ENCODE measurements around the gene SMARCC1. TPM values are rescaled to one million over a fixed set of nuclear protein-coding genes. Genes with fewer than 3 reads are reported as not detected.

The SMARCC1 gene
- total and polyA plus RNA-seq, 2 donors from 2014 or later = 11.6 to 80.4 TPM

GRCh38 chr3:47636225-47636624, 145.5 kb downstream of the SMARCC1 start:
- DNase-seq = no peak
- no peak for TF ChIP-seq CTCF (IDR thresholded peaks at IDR 0.05; ENCODE audit: borderline replicate concordance, extremely low read depth, insufficient read depth)
- Histone ChIP-seq H3K4me3 (ENCODE audit: low read length in 3 of 3) (no peak overlapping the region), H3K9ac (ENCODE audit: low read length in 3 of 3) (no peak overlapping the region), H3K36me3 (ENCODE audit: control insufficient read depth in 2 of 3, insufficient read depth in 3 of 3, low read length in 3 of 3) (peaks cover 3 to 32% (median 13%) of the 10 kb centered on the region in 3 donors), H3K27ac (ENCODE audit: low read depth in 2 of 2, low read length in 2 of 2) (no peak overlapping the region), H3K27me3 (ENCODE audit: control insufficient read depth, insufficient read depth, low read length) (no peaks in the 10 kb centered on the region), H3K9me3 (ENCODE audit: control insufficient read depth in 2 of 3, insufficient read depth in 1 of 3, low read length in 3 of 3) (no peaks in the 10 kb centered on the region), H3K4me1 (ENCODE audit: control insufficient read depth in 2 of 3, insufficient read depth in 2 of 3, low read depth in 1 of 3, low read length in 3 of 3) (no peaks in the 10 kb centered on the region)
- intact Hi-C loops (cut with DNase I) = no loop called here
- no peak for FAIRE-seq

DNA sequence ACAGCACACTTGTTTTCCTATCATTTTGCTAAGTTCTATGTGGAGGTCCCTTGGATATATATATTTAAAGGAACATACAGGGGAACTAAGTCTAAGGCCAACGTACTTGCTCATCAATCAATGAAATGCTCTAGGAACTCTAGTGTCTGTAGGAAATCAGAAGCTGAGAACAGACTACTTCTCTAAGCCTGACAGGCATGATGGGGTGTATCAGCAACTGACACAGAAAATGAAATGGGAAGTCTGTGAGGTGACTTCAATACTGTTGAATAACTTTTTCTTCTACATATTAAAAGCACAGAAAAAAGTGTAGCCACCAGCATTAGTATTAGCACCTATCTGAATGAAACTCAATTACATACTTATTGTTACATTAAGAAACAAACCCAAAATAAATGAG, 146.2 kb downstream of the SMARCC1 start:
- FAIRE-seq (no peak), DNase-seq (no peak)
- no peaks in the 10 kb centered on the region for H3K27me3 ChIP-seq (ENCODE audit: control insufficient read depth, insufficient read depth, low read length)
- TF ChIP-seq CTCF (IDR thresholded peaks at IDR 0.05; ENCODE audit: borderline replicate concordance, extremely low read depth, insufficient read depth) = no peak
- intact Hi-C loops (cut with DNase I) = no loop called here
- no peaks in the 10 kb centered on the region for H3K4me1 ChIP-seq (ENCODE audit: control insufficient read depth in 2 of 3, insufficient read depth in 2 of 3, low read depth in 1 of 3, low read length in 3 of 3)
- H3K9me3 ChIP-seq (ENCODE audit: control insufficient read depth in 2 of 3, insufficient read depth in 1 of 3, low read length in 3 of 3) = no peaks in the 10 kb centered on the region
- H3K36me3 ChIP-seq (ENCODE audit: control insufficient read depth in 2 of 3, insufficient read depth in 3 of 3, low read length in 3 of 3) = peaks cover 8 to 38% (median 19%) of the 10 kb centered on the region in 3 donors
- H3K9ac ChIP-seq (ENCODE audit: low read length in 3 of 3) = no peak overlapping the region
- H3K4me3 ChIP-seq (ENCODE audit: low read length in 3 of 3) = no peak overlapping the region
- no peak overlapping the region for H3K27ac ChIP-seq (ENCODE audit: low read depth in 2 of 2, low read length in 2 of 2)

DNA sequence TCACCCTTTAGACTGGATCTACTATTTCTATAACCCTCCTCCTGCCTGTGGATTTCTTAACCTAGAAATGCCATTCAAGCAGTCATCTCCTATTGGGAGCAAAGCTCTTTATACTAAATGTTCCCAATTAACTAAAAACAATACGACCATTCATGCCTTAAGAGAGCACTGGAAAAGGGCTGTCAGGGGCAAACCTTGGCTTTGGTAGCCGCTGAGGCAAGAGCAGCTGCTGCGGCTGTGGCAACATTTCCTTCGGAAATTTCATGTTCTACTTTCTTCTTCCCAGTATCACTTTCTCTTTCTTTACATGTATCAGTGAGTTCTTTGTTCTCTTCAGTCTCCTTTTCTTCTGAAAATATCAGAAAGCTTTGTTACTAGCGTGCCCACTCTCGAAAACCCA, 146.7 kb downstream of the SMARCC1 start:
- Histone ChIP-seq H3K27me3 (ENCODE audit: control insufficient read depth, insufficient read depth, low read length) (no peaks in the 10 kb centered on the region), H3K27ac (ENCODE audit: low read depth in 2 of 2, low read length in 2 of 2) (no peak overlapping the region), H3K9me3 (ENCODE audit: control insufficient read depth in 2 of 3, insufficient read depth in 1 of 3, low read length in 3 of 3) (no peaks in the 10 kb centered on the region), H3K36me3 (ENCODE audit: control insufficient read depth in 2 of 3, insufficient read depth in 3 of 3, low read length in 3 of 3) (peaks cover 8 to 38% (median 21%) of the 10 kb centered on the region in 3 donors), H3K4me3 (ENCODE audit: low read length in 3 of 3) (no peak overlapping the region), H3K9ac (ENCODE audit: low read length in 3 of 3) (no peak overlapping the region), H3K4me1 (ENCODE audit: control insufficient read depth in 2 of 3, insufficient read depth in 2 of 3, low read depth in 1 of 3, low read length in 3 of 3) (no peaks in the 10 kb centered on the region)
- FAIRE-seq (no peak), DNase-seq (no peak)
- TF ChIP-seq CTCF (IDR thresholded peaks at IDR 0.05; ENCODE audit: borderline replicate concordance, extremely low read depth, insufficient read depth) = no peak
- intact Hi-C loops (cut with DNase I) = no loop called here

GRCh38 chr3:47630810-47631209, 150.9 kb downstream of the SMARCC1 start:
- FAIRE-seq = no peak

More at GRCh38 chr3:47630810-47631209, 150.9 kb downstream of the SMARCC1 start:
- no peak overlapping the region for H3K4me3 ChIP-seq (ENCODE audit: low read length in 3 of 3)
- H3K4me1 ChIP-seq (ENCODE audit: control insufficient read depth in 2 of 3, insufficient read depth in 2 of 3, low read depth in 1 of 3, low read length in 3 of 3) = no peaks in the 10 kb centered on the region
- H3K27me3 ChIP-seq (ENCODE audit: control insufficient read depth, insufficient read depth, low read length) = no peaks in the 10 kb centered on the region
- intact Hi-C loops (cut with DNase I) = no loop called here
- peaks cover 10 to 43% (median 27%) of the 10 kb centered on the region in 3 donors for H3K36me3 ChIP-seq (ENCODE audit: control insufficient read depth in 2 of 3, insufficient read depth in 3 of 3, low read length in 3 of 3)
- no peak overlapping the region for H3K9ac ChIP-seq (ENCODE audit: low read length in 3 of 3)
- DNase-seq = no peak
- no peaks in the 10 kb centered on the region for H3K9me3 ChIP-seq (ENCODE audit: control insufficient read depth in 2 of 3, insufficient read depth in 1 of 3, low read length in 3 of 3)
- H3K27ac ChIP-seq (ENCODE audit: low read depth in 2 of 2, low read length in 2 of 2) = no peak overlapping the region
- no peak for TF ChIP-seq CTCF (IDR thresholded peaks at IDR 0.05; ENCODE audit: borderline replicate concordance, extremely low read depth, insufficient read depth)

Measured in kidney (tissue), 14 donors.